GM21723 (cell line): Measurements from ENCODE around the gene COL21A1.

ENCODE experiments used
- ATAC-seq: cut with Tn5 transposase; IDR thresholded peaks from one replicate; pipeline ENCODE4 v1.9.1; 2021; ENCODE audit warnings: mild to moderate bottlenecking, moderate library complexity; ENCODE audit not compliant: unreplicated experiment

Gene COL21A1

DNA sequence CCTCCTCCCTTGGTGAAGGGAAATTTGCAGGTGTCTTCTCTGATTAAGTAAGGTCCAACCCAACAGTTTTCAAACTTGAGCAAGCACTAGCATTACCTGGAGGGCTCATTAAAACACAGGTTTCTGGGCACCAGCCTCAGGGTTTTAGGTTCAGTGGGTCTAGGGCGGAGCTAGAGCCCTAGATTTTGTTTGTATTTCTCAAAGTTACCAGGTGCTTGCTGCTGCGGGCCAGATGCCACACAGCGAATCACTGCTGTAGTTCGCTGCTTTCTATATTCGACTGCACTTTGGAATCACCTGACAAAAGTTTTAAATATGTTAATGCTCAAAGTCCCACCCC lies 869 bp downstream of the COL21A1 start:
- ATAC-seq: no peak

DNA sequence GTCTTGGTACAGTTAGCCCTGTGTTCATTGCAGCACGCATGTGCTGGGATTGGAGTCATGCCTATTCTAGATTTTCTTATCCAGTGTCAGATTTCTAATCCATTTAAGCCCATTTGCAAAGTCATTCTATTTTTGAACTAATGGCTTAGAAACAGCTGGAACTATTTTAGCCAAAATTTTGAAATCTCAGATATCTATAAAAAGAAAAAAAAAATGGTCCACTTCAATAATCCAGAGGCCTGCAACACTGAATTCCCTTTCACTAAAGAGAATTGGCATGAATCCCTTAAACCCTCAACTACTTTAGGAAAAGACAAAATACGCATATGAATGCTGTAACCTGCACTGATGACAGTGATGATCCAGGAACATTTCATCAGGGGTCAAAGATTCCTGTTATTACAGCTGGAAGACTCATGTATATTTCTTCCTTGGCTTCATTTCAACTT lies 1.5 kb downstream of the COL21A1 start:
- ATAC-seq: no peak

DNA sequence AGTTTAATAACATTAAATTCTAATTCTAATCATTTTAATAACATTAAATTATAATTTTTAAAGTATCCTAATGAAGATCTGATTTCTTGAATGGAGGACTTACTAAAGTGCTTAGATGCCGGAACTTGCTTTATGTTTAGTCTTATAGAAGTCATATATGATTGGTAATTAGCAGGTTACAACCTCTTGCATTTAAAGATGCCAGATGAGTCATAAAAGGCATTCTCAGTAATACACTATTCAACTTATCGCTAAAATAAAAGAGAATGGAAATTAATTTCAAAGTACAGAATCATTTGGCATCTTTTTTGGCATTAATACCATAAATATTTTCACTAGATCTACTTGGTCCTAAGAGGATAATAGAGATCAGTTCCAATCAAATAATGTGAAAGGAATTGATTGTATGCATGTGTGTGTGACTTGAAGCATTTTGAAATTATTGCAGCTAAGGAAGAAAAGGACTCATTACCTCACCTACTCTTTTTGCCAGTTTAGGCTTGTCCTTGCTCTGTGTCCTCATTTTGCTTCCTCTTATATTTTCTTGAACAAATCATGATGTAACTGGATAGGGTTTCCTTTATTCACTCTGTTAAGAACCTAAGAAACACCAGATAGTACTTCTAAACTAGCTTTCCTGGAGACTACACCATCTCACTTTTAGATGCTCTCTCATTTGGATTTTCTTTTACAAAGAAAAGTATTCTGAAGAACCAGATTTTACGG lies 2.7 kb downstream of the COL21A1 start:
- ATAC-seq: no peak

DNA sequence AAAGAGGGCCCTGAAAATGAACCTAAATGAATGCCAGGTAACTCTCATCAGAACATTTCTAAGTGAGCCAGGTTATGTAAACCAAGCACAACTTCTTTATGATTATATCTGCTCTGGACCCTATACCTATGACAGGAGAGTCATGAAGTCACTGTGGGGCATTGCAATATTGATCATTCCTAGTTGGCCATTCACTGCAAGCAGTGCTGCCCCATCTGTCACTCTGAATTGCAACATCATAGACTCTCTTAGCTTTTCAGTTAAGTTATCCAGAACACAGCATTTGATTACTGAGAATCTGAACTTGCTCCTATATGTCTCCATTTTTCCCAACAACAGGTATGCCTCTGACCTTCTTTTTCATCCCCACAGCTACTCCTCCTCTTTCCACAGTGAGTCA lies 3.3 kb downstream of the COL21A1 start:
- no peak for ATAC-seq

DNA sequence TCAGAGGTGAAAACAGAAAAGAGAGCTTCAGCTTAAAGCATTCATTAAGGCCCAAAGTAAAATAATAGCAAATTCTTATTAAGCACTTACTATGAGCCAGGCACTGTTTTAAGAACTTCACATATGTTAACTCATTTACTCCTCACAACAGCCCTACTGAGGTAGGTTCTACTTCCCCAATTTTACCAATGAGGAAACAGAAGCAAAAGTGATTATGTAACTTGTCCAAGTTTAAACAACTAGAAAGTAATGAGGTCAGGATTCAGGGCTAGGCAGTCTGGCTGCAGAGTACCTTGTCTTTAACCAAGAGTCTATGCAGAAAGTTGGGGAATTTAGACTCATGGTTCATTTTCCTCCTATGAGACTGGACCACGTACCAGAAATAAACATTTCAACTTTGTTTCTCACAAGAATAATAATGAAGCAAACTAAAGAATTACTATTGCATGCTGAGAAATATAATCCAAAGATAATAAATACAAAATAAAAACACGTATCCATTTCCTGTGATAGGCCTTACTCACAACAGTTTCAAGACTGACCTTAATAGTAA lies 3.8 kb downstream of the COL21A1 start:
- ATAC-seq: no peak

DNA sequence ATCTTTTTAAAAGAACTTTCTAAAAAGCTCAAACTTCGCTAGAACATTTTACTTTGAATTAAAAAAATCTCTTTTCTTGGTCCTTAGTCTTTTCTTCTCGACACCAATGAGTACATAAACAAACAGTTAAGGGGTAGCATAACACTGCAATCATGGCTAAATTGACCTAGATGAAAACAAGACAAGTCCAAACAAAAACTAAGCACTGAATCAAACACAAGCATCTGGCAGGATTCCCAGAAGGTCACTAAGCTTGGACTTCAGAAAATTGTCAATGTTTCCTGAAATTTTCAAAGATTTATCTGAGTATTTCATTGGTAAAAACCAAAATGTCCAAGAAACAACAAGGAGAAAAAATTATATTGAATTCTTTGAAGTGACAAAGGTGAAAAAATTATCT lies 5.0 kb downstream of the COL21A1 start:
- ATAC-seq: no peak

DNA sequence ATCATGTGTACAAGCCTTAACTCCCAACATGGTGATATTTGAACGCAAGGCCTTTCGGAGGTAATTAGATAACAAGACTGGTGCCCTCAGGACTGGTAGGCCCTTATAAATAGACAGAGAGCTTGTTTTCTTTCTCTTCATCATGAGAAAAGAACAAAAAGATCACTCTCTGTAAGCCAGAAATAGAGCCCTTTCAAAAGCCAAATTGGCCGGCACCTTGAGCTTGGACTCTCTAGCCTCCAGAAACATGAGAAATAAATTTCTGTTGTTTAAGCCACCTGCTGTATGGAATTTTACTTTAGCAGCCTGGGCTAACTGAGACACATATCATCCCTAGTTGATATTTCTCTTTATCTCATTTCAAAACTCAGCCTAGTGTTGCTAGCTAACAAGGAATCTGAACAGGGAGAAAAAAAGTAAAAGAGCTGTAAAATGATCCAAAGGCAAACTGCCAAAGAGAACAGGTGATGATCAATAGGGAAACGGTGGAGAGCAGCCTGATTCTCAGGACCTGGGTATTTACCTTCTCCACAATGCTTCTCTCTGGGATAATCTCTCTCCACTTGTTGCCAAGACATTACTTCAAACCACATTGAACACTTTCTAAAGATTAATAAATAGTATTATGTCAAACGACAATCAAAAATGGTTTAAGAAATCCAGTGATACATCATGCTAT lies 6.1 kb downstream of the COL21A1 start:
- ATAC-seq: no peak

DNA sequence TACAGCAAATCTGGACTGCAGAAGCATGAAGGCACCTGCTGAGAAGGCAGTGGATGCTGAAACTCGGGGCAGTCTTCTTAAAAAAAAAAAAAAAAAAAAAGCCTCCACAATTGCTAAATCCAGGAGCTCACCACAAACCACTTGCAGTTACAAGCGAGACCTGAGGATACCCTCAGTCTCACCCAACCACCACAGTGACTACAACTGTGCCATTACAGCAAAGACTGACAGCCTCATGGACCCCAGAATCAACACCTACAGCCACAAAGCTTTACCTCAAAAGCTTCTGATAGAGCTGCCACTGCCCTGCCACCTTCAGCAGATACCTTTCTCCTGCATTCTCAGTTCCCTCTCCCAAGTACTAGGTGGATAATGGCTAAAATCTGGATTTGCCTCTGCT lies 9.0 kb downstream of the COL21A1 start:
- ATAC-seq: no peak

DNA sequence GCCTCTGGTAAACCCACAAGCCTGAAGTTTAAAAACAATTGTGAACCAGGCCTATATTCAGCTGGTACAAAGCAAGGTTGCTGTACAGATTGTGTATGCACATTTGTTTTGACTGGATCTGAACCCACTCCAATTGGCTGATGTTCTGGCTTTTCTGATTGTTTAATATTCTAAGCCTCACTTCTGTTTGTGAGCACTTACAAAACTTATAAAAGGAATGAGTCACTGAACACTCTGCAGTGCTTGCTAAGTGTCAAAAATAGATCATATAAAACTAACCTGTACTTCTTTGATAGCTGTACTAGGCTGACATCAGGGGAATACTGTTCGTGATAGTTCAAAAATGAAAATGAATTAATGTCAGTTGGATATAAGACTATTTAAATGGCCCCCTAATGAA lies 12.1 kb downstream of the COL21A1 start:
- no peak for ATAC-seq

DNA sequence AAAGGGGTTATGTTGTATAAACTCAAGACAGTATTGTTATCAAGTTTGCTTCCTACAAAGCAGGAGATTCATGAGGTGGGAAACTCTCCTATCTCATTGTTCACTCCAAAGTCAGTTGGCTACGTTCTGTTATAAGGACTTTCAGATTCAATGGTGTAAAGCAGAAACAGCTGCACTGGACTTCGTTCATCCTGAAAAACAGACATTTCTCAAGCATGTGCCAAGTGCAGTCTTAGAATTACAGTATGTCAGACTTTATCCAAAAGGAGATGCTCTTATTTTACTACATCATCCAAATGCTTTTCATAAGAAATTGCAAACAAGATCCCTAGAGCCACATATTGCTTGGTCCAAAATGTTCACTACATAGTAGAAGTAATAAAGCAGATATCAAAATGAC lies 14.9 kb downstream of the COL21A1 start:
- ATAC-seq: no peak

DNA sequence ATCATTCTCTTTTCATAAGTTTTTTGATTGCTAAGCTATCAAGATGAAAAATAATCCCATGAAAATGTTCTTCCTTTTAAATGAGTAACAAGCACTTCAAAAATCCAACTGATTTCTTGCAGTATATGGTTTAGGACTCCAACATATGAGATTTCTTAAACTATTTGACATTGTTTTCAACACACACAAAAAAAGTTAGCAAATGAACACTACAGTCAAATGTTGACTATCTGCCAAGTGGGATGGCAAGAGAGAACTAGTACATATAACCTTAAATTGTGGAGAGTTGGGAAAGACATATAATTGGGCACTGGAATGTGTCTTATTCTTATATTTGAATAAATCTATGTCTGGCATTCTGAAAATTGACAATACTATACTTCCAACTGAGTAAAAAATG lies 15.6 kb downstream of the COL21A1 start:
- no peak for ATAC-seq

DNA sequence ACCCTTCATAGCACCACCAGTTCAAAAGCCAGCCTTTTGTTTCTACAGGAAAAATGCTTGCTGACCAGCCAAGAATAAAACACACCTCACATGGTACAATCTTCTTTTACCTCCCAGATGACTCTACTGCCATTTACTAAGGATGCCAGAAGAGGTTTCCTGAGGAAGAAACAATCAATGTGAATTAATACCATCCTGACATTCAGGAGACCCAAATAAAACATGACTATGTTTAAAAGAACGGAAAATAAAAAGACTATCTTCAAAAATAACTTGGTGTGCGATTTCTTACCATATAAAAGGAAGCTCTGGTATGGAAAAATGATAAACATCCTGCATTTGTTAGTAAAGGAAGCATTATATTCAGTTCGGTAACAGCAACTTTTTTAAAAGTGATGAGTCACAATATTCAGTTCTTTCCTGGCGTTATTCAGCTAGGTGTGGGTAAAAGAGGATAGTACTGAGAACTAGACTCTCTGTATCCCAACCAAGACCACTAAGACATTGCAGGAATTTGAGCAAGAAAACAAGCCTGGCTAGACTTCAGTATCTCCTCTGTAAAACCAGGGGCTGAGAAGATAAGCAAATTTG lies 16.3 kb downstream of the COL21A1 start:
- no peak for ATAC-seq

DNA sequence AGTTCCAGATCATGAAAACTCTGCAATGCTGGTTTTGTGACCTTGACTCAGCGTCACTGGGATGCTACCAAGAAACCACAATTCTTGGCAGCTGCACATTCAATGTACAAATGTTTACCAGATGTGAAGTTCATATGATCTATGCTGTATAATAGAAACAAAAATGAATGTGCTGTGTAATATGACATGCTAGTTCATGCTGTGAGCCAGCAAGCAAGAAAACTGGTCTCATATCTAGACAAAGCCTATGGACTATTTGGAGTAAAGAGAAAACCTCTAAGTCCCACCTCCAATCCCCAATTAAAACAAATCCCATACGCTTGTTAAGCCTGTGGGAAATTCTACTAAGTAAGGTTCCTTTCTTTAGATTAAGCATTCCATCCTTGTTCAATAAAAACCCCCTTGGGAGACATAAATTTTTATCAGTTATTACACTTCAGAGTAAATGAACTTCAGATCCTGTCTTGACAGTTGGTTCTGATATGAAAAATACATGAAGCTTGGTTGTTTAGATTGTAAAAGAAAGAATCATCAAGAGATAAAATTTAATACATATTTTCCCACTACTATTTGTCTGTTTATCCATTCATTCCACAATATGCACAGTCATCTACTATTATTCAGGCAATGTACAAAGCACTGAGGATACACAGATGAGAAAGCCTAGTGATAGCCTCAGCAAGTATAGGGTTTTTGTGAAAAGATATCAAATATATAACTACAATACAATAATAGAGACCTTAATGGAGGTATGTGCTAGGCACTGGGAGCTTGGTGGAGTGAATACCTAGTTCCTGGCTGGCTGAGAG lies 20.1 kb downstream of the COL21A1 start:
- ATAC-seq: no peak

DNA sequence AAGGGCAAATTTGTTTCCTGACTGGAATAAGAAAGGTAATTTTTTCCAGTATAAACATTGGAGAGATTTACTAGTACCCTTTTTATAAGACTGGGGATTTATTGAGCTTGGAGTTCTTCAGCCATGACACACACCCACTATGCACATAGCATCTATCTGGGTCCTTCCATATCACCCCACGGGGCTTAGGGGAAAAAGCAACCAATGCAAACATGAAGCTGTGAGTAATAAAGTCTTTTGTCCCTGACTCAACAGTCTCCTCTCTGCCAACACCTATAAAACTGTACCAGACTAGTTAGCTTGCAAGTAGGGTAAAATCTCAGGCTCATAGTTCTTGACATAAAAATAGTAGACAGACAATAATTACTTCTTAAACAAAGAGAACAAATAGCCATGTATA lies 23.4 kb downstream of the COL21A1 start:
- ATAC-seq: no peak

DNA sequence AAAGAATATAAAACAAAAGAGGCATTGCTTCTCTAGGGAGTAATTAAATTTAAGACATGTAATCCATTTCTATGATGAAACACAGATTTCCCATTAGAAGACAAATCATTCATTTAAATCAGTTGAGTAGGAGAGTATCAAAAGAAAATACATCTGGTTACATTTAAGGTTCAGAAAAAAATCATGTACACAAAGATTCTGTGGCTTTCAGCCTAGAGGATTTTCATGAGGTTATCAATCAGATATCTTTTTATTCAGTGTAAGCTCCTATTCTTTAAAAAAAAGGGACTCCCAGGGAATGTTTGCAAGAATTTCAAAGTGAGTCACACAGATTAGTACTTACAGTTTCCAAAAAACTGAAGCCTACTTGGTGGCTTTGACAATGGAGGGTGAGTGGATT lies 24.9 kb downstream of the COL21A1 start:
- ATAC-seq: no peak

DNA sequence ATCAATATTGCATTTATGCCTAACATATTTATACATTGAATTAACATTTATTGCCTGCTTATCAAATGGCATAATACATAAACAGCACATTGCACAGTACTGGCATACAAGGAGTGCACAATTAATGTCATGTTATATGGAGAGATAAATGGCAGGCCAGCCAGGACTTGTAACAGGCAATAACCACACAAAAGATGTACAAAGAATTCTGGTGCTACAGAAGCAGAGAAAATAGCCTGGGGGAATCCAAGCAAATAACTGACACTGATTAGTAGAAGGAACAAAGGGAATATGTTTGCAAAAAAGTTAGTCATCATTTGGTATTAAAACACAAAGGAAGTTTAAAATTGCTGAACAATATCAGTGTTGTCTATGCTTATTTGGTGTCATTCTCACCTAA lies 27.3 kb downstream of the COL21A1 start:
- ATAC-seq: no peak

DNA sequence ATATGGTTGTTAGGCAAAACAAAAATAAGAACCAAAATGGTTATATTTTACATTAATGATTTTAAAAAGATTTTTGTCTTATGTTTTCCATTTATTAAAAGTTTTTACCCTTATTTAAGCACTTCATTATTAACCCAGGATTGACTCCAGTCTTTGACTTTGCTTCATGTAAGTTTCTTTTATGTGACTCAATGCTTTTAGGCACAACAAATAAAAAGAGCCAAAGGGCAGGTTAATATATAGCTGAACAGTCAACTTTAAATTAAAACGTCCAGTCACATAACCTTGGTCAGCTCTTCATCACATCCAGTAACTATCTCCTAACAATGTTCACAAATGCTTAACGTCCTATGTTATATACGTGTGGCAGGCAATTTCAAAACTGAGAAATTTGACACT lies 32.7 kb downstream of the COL21A1 start:
- no peak for ATAC-seq

DNA sequence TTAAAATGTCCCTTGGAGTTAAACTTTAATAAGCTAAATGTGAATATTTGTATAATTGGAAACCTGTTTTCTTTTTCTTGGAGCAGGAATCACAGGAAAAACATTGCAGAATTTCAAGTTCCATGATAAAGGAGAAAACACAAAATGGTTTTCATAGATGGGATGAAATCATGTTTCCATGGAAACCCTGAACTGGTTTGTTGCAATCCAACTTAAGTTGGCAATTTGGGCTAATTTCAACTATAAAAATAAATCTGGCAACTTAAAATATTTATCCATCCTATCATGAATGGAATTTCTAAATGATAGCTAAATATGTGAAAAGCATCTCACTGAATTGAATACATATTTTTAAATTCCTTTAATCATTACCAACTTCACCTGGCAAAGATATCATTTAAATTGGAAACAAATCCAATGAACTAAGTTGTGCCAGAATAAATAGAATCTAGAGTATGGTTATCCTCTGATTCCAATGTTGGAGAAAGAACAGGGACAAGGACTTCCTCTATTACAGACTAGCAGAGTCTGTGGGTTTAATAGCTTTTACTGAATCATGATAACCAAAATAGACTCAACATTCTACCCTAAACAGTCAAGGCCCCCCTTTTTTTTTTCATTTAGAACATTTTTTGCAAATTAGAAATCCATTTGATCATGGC lies 33.2 kb downstream of the COL21A1 start:
- ATAC-seq: no peak

DNA sequence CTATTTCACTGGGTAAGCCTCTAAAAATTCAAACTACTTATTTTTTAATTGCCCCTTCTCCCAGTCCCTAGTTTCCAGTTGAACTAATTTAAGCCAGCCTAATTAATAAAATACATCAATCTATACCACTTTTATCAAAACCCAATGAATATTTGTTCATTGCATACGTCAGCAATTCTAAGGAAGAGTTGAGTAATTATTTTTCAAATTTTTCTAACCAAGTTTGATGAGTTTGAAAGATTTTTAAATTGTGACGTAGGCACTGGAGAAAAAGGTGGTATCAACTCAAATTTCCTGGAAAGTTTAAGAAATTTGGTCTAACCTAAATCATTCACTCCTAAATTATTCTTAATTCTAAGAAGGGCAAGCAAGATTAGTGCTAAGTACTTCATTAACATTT lies 35.7 kb downstream of the COL21A1 start:
- no peak for ATAC-seq

DNA sequence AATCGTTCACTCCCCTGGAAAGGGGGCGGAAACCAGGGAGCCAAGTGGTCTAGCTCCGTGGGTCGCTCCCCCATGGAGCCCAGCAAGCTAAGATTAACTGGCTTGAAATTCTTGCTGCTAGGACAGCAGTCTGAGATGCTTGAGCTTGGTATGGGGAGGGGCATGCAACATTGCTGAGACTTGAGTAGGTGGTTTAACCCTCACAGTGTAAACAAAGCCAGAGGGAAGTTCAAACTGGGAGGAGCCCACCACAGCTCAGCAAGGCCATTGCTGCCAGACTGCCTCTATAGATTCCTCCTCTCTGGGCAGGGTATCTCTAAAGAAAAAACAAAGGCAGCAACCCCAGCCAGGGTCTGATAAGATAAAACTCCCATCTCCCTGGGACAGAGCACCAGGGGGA lies 43.2 kb downstream of the COL21A1 start:
- no peak for ATAC-seq

DNA sequence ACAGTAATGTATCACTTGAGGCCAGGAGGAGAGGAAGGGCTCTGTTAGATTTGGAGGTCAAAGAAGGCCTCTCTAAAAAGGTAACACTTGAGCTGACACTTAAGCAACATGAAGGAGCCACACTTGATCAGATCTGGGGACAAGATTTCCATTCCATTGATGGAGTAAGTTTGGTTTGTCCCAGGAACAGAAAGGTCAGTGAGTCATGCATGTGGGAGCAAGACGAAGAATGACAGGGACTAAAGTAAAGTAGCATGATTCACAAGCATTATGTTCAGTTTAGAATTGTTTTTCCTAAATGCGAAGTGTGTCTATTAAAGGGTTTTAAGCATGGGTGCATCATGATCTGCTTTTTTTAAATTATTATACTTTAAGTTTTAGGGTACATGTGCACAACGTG lies 47.4 kb downstream of the COL21A1 start:
- ATAC-seq: no peak
